Cortex of kidney (tissue), 1 donor: ENCODE results near the gene ANKRD28.
"Not testable (repeated sequence)": the region's sequence is repeated elsewhere in the genome, so short reads cannot be mapped to it uniquely, and the experiment has no call there.

ENCODE experiments used
- DNase-seq: peaks from one replicate; lab custom pipeline; 2025; lab: John Stamatoyannopoulos, UW

The ANKRD28 gene

GRCh38 chr3:15769256-15769915, 28.4 kb downstream of the ANKRD28 start:
- no peak for DNase-seq

- DNase-seq = no peak
These were observed 29.1 kb downstream of the ANKRD28 start for GRCh38 chr3:15768421-15769255.

- DNase-seq = no peak
These were observed 31.4 kb downstream of the ANKRD28 start for GRCh38 chr3:15766406-15766805.

- no peak for DNase-seq
These were observed 39.5 kb downstream of the ANKRD28 start for GRCh38 chr3:15758295-15758694.

- no peak for DNase-seq
These were observed 40.0 kb downstream of the ANKRD28 start for GRCh38 chr3:15757824-15758223.

GRCh38 chr3:15756505-15756904, 41.3 kb downstream of the ANKRD28 start:
- DNase-seq = no peak

GRCh38 chr3:15755780-15756179, 42.0 kb downstream of the ANKRD28 start:
- no peak for DNase-seq

- no peak for DNase-seq
These were observed 42.6 kb downstream of the ANKRD28 start for GRCh38 chr3:15755181-15755580.

GRCh38 chr3:15754047-15754446, 43.7 kb downstream of the ANKRD28 start:
- DNase-seq = no peak

- DNase-seq = no peak
These were observed 44.6 kb downstream of the ANKRD28 start for GRCh38 chr3:15753056-15753710.

GRCh38 chr3:15750879-15751278, 46.9 kb downstream of the ANKRD28 start:
- DNase-seq = no peak

GRCh38 chr3:15750143-15750542, 47.6 kb downstream of the ANKRD28 start:
- no peak for DNase-seq

- not testable (repeated sequence) for DNase-seq
These were observed 51.9 kb downstream of the ANKRD28 start for GRCh38 chr3:15745896-15746295.

GRCh38 chr3:15744176-15744575, 53.6 kb downstream of the ANKRD28 start:
- no peak for DNase-seq

GRCh38 chr3:15743587-15744009, 54.2 kb downstream of the ANKRD28 start:
- DNase-seq = no peak

GRCh38 chr3:15742236-15742635, 55.5 kb downstream of the ANKRD28 start:
- not testable (repeated sequence) for DNase-seq

- DNase-seq = not testable (repeated sequence)
These were observed 59.2 kb downstream of the ANKRD28 start for GRCh38 chr3:15738616-15739005.

- DNase-seq = no peak
These were observed 66.8 kb downstream of the ANKRD28 start for GRCh38 chr3:15731024-15731423.

GRCh38 chr3:15728766-15729165, 69.0 kb downstream of the ANKRD28 start:
- DNase-seq = no peak

GRCh38 chr3:15726881-15727280, 70.9 kb downstream of the ANKRD28 start:
- no peak for DNase-seq

GRCh38 chr3:15726043-15726442, 71.7 kb downstream of the ANKRD28 start:
- no peak for DNase-seq

- DNase-seq = no peak
These were observed 73.3 kb downstream of the ANKRD28 start for GRCh38 chr3:15724446-15724845.

- no peak for DNase-seq
These were observed 74.2 kb downstream of the ANKRD28 start for GRCh38 chr3:15723624-15723884.
